H1 (cell line): ENCODE measurements around the gene TBC1D9. TPM values are rescaled to one million over a fixed set of nuclear protein-coding genes. Genes with fewer than 3 reads are reported as not detected.

Experiments
- CTCF ChIA-PET: fragments of 300-600 bp; sonication (Branson Sonifier 250); formaldehyde crosslinking; loops from one replicate; lab custom pipeline; 2021; ENCODE audit not compliant: partially characterized antibody; lab: Charles Lee
- POLR2A ChIA-PET: fragments of 300-600 bp; sonication (Branson Sonifier 250); formaldehyde crosslinking; loops from one replicate; lab custom pipeline; 2021; ENCODE audit warnings: inconsistent platforms; ENCODE audit not compliant: partially characterized antibody; lab: Charles Lee
- DNase-seq, 2 experiments: peaks; one replicate each; pipeline versions ENCODE4 v3.0.0 to v3.0.0-alpha.2; 2010 to 2022; ENCODE audit warnings: low spot score in 2 of 2, low read depth in 1 of 2, mixed read lengths in 1 of 2
- FAIRE-seq: peaks from 2 replicates; lab custom pipeline; 2011; peaks lifted over from hg19 to GRCh38; lab: Jason Lieb, UNC
- H2AFZ ChIP-seq: 2 replicates; pipeline ENCODE4 v1.8.1; 2012; ENCODE audit warnings: low read length, inconsistent platforms
- H2AK5ac ChIP-seq: 2 replicates; pipeline ENCODE4 v1.6.1; 2013; ENCODE audit warnings: low read depth, low read length
- H2BK120ac ChIP-seq: replicated peaks from 2 replicates; pipeline ENCODE3; 2013; ENCODE audit warnings: low read depth, low read length, inconsistent platforms
- H2BK12ac ChIP-seq: 2 replicates; pipeline ENCODE4 v1.6.1; 2013; ENCODE audit warnings: low read depth, low read length
- H2BK15ac ChIP-seq: 2 replicates; pipeline ENCODE4 v1.6.1; 2013; ENCODE audit warnings: low read length
- H2BK20ac ChIP-seq: 2 replicates; pipeline ENCODE4 v1.6.1; 2013; ENCODE audit warnings: low read length
- H2BK5ac ChIP-seq: 2 replicates; pipeline ENCODE4 v1.6.1; 2013; ENCODE audit warnings: low read depth, low read length
- H3K14ac ChIP-seq: 2 replicates; pipeline ENCODE4 v1.6.1; 2013; ENCODE audit warnings: inconsistent platforms; ENCODE audit not compliant: insufficient read length
- H3K18ac ChIP-seq: 2 replicates; pipeline ENCODE4 v1.6.1; 2013; ENCODE audit warnings: low read length; ENCODE audit errors: extremely low read depth
- H3K23ac ChIP-seq: 2 replicates; pipeline ENCODE4 v1.6.1; 2013; ENCODE audit warnings: inconsistent platforms; ENCODE audit not compliant: insufficient read length
- H3K23me2 ChIP-seq: 2 replicates; pipeline ENCODE4 v1.6.1; 2013; ENCODE audit warnings: low read depth, low read length
- H3K27ac ChIP-seq: 2 replicates; pipeline ENCODE4 v1.6.1; 2011; ENCODE audit warnings: low read depth, low read length, inconsistent platforms
- H3K27me3 ChIP-seq, 4 experiments: replicated peaks in 1 of 4; 1 replicate in 1 of 4; 2 replicates in 3 of 4; pipeline versions ENCODE4 v1.6.1 to v1.8.1; 2011 to 2013; ENCODE audit warnings: low read length in 3 of 4, mild to moderate bottlenecking in 3 of 4, inconsistent platforms in 2 of 4, mixed read lengths in 2 of 4, moderate library complexity in 1 of 4; ENCODE audit not compliant: control insufficient read depth in 3 of 4, insufficient read depth in 3 of 4; ENCODE audit errors: extremely low read depth in 1 of 4
- H3K36me3 ChIP-seq, 4 experiments: 2 replicates each; pipeline versions ENCODE4 v1.6.1 to v1.8.1; 2011 to 2013; ENCODE audit warnings: mild to moderate bottlenecking in 4 of 4, low read length in 3 of 4, moderate library complexity in 2 of 4, control low read depth in 1 of 4, inconsistent platforms in 1 of 4; ENCODE audit not compliant: insufficient read depth in 4 of 4, control insufficient read depth in 2 of 4
- H3K4ac ChIP-seq: replicated peaks from 2 replicates; pipeline ENCODE3; 2013; ENCODE audit warnings: low read length, low read depth, mixed read lengths, inconsistent platforms; ENCODE audit not compliant: insufficient read length
- H3K4me1 ChIP-seq, 4 experiments: replicated peaks in 1 of 4; 1 replicate in 1 of 4; 2 replicates in 3 of 4; pipeline versions ENCODE4 v1.6.1 to v1.8.1; 2011 to 2013; ENCODE audit warnings: low read length in 3 of 4, inconsistent platforms in 2 of 4, mixed read lengths in 1 of 4; ENCODE audit not compliant: insufficient read depth in 4 of 4, control insufficient read depth in 3 of 4
- H3K4me2 ChIP-seq, 2 experiments: 2 replicates each; pipeline versions ENCODE4 v1.6.1 to v1.8.1; 2011 to 2013; ENCODE audit warnings: low read depth in 2 of 2, low read length in 2 of 2, control low read depth in 1 of 2, inconsistent platforms in 1 of 2, mild to moderate bottlenecking in 1 of 2; ENCODE audit not compliant: insufficient read depth in 1 of 2
- H3K4me3 ChIP-seq, 4 experiments: fragments of 200-600, 300-600 bp in 1 of 4; sonication (generic), shearing (Covaris generic), sonication (Bioruptor Twin) in 1 of 4; 2 replicates each; pipeline versions ENCODE4 v1.5.1 to v1.8.1; 2011 to 2016; ENCODE audit warnings: low read length in 4 of 4, low read depth in 3 of 4, control low read depth in 2 of 4, inconsistent platforms in 2 of 4, mild to moderate bottlenecking in 2 of 4, mixed read lengths in 1 of 4, moderate library complexity in 1 of 4; ENCODE audit not compliant: insufficient read depth in 2 of 4; ENCODE audit errors: extremely low read depth in 1 of 4
- H3K56ac ChIP-seq: replicated peaks from 2 replicates; pipeline ENCODE3; 2013; ENCODE audit warnings: low read depth, mild to moderate bottlenecking, mixed read lengths, low read length, inconsistent platforms; ENCODE audit not compliant: insufficient read length
- H3K79me1 ChIP-seq: 2 replicates; pipeline ENCODE4 v1.6.1; 2013; ENCODE audit warnings: low read depth, low read length, control low read depth
- H3K79me2 ChIP-seq, 2 experiments: 2 replicates each; pipeline versions ENCODE4 v1.6.1 to v1.8.1; 2012 to 2013; ENCODE audit warnings: low read length in 2 of 2, mild to moderate bottlenecking in 2 of 2, inconsistent platforms in 1 of 2; ENCODE audit not compliant: insufficient read depth in 2 of 2, control insufficient read depth in 1 of 2
- H3K9ac ChIP-seq, 4 experiments: replicated peaks in 1 of 4; 1 replicate in 1 of 4; 2 replicates in 3 of 4; pipeline versions ENCODE4 v1.6.1 to v1.8.1; 2011 to 2013; ENCODE audit warnings: low read depth in 3 of 4, low read length in 3 of 4, control low read depth in 2 of 4, mild to moderate bottlenecking in 2 of 4, moderate library complexity in 2 of 4, inconsistent platforms in 1 of 4; ENCODE audit errors: extremely low read depth in 1 of 4
- H3K9me3 ChIP-seq, 2 experiments: 2 replicates each; pipeline versions ENCODE4 v1.6.1 to v1.8.1; 2012 to 2013; ENCODE audit warnings: mild to moderate bottlenecking in 2 of 2, moderate library complexity in 2 of 2, control low read depth in 1 of 2, inconsistent platforms in 1 of 2, low read depth in 1 of 2, low read length in 1 of 2, mixed read lengths in 1 of 2; ENCODE audit not compliant: insufficient read depth in 2 of 2
- H4K20me1 ChIP-seq, 2 experiments: replicated peaks in 1 of 2; 2 replicates each; pipeline versions ENCODE3 to v1.8.1; 2011 to 2013; ENCODE audit warnings: inconsistent platforms in 2 of 2, low read length in 2 of 2, mild to moderate bottlenecking in 1 of 2; ENCODE audit not compliant: insufficient read depth in 2 of 2, control insufficient read depth in 1 of 2
- H4K5ac ChIP-seq: 2 replicates; pipeline ENCODE4 v1.6.1; 2013; ENCODE audit warnings: low read length, low read depth, mixed read lengths, inconsistent platforms; ENCODE audit not compliant: insufficient read length
- H4K8ac ChIP-seq: 2 replicates; pipeline ENCODE4 v1.8.0; 2013; ENCODE audit warnings: mild to moderate bottlenecking, moderate library complexity, low read length, inconsistent platforms; ENCODE audit not compliant: insufficient read depth; ENCODE audit errors: extremely low read depth
- H4K91ac ChIP-seq: replicated peaks from 2 replicates; pipeline ENCODE3; 2013; ENCODE audit warnings: low read length, mixed read lengths, inconsistent platforms; ENCODE audit not compliant: insufficient read length
- ATF3 ChIP-seq: IDR thresholded peaks from 2 replicates; pipeline ENCODE4 v1.6.1; 2011; ENCODE audit warnings: low read depth, mild to moderate bottlenecking, low read length; ENCODE audit not compliant: insufficient read depth
- BACH1 ChIP-seq: IDR thresholded peaks from 2 replicates; pipeline ENCODE4 v1.6.1; 2012; ENCODE audit warnings: low read length, improper control_type of control experiment
- CBX8 ChIP-seq: fragments of 300-800, 300-1000 bp; sonication (generic); IDR thresholded peaks from 2 replicates; pipeline ENCODE4 v1.7.1; 2016; ENCODE audit warnings: low read depth, low read length, borderline replicate concordance
- CHD2 ChIP-seq: IDR thresholded peaks from 2 replicates; pipeline ENCODE4 v1.6.1; 2012; ENCODE audit warnings: low read length, improper control_type of control experiment
- E2F6 ChIP-seq: IDR thresholded peaks from 2 replicates; pipeline ENCODE4 v1.6.1; 2012; ENCODE audit warnings: inconsistent platforms
- JUN ChIP-seq: IDR thresholded peaks from 2 replicates; pipeline ENCODE4 v1.6.1; 2011; ENCODE audit warnings: low read depth, mild to moderate bottlenecking, improper control_type of control experiment, low read length
- KDM1A ChIP-seq: fragments of 200-600, 300-600 bp; sonication (generic); IDR thresholded peaks from 2 replicates; pipeline ENCODE4 v1.7.1; 2016; ENCODE audit warnings: mild to moderate bottlenecking, low read length, borderline replicate concordance
- PHF8 ChIP-seq: fragments of 200-600 bp; sonication (generic); conservative IDR thresholded peaks from 2 replicates; pipeline ENCODE4 v1.7.1; 2012; ENCODE audit warnings: low read depth, mild to moderate bottlenecking, inconsistent platforms, low read length, moderate library complexity
- POLR2A ChIP-seq, 2 experiments: IDR thresholded peaks; 1 replicate in 1 of 2; 2 replicates in 1 of 2; pipeline ENCODE4 v1.6.1; 2011; ENCODE audit warnings: low read depth in 2 of 2, low read length in 2 of 2, mild to moderate bottlenecking in 2 of 2; ENCODE audit errors: control extremely low read depth in 1 of 2
- POLR2AphosphoS5 ChIP-seq: IDR thresholded peaks from 2 replicates; pipeline ENCODE4 v1.6.1; 2011; ENCODE audit warnings: low read depth, low read length
- RNF2 ChIP-seq: fragments of 200-900, 300-1000 bp; sonication (generic); IDR thresholded peaks from 2 replicates; pipeline ENCODE4 v1.7.1; 2016; ENCODE audit warnings: borderline replicate concordance, low read depth, mild to moderate bottlenecking, antibody characterized with exemption, low read length; ENCODE audit not compliant: poor library complexity, severe bottlenecking; ENCODE audit errors: missing control alignments
- RXRA ChIP-seq: IDR thresholded peaks from 2 replicates; pipeline ENCODE4 v1.6.1; 2011; ENCODE audit warnings: low read depth, mild to moderate bottlenecking, low read length, moderate library complexity; ENCODE audit not compliant: insufficient read depth
- SIRT6 ChIP-seq: IDR thresholded peaks from one replicate; pipeline ENCODE4 v1.7.1; 2012; ENCODE audit warnings: low read length, inconsistent platforms
- SP1 ChIP-seq: IDR thresholded peaks from 2 replicates; pipeline ENCODE4 v1.6.1; 2011; ENCODE audit warnings: low read depth, low read length
- SRF ChIP-seq: IDR thresholded peaks from 2 replicates; pipeline ENCODE4 v1.6.1; 2011; ENCODE audit warnings: mild to moderate bottlenecking, low read depth, low read length, moderate library complexity
- WGBS, 2 experiments: shearing (Covaris generic) in 1 of 2; methylation state at CpG; one replicate each; pipeline versions ENCODE4 v1.1.6 to v1.1.7; 2013 to 2015; ENCODE audit warnings: low lambda C conversion rate in 2 of 2, mixed read lengths in 2 of 2, inconsistent platforms in 1 of 2, low coverage in 1 of 2, missing lambda C conversion rate in 1 of 2; ENCODE audit not compliant: insufficient replicate concordance in 2 of 2, insufficient coverage in 1 of 2, insufficient read length in 1 of 2; ENCODE audit errors: extremely low coverage in 1 of 2, missing lambda C conversion rate in 1 of 2; 5-methylcytosine and 5-hydroxymethylcytosine counted together
- polyA plus RNA-seq, 7 experiments: library from polyadenylated mRNA; depleted of rRNA in 3 of 7; stranded (reverse) in 5 of 7; unstranded in 2 of 7; fragments of >200 nt in 5 of 7; fragments of 200-250 nt in 2 of 7; gene quantifications; 1 replicate in 5 of 7; 2 replicates in 1 of 7; 4 replicates in 1 of 7; pipeline versions ENCODE4 v1.2.1 to v1.2.3, GENCODE V29; 2011 to 2013; ENCODE audit warnings: missing spikeins in 2 of 7, mixed read lengths in 2 of 7
- total RNA-seq: library from RNA; stranded (reverse); fragmentation: NEBNext Ultra II Directional; extraction: Animal tissue kit (Norgen Biotek cat#: 25700); gene quantifications from 2 replicates; pipeline ENCODE4 v1.2.1, GENCODE V29; 2021

Gene TBC1D9
- total and polyA plus RNA-seq, 2 of the 8 experiments (the other 6 are each of a cell fraction or from before 2014, with no cell fraction given), result 0.94 to 1.0 TPM

- Histone ChIP-seq H3K36me3 (no peaks in the 10 kb centered on the region), H4K5ac (no peak overlapping the region), H2BK15ac (no peak overlapping the region), H3K56ac (no peak overlapping the region), H3K23me2 (no peaks in the 10 kb centered on the region), H2BK20ac (no peak overlapping the region), H2AFZ (no peak overlapping the region), H2AK5ac (no peak overlapping the region), H3K23ac (no peak overlapping the region), H2BK12ac (no peak overlapping the region), H3K27me3 (no peaks in the 10 kb centered on the region), H2BK5ac (no peak overlapping the region), H3K9ac (no peak overlapping the region), H3K4me1 (no peaks in the 10 kb centered on the region), H2BK120ac (no peak overlapping the region), H3K4ac (no peak overlapping the region), H3K27ac (no peak overlapping the region), H4K91ac (no peak overlapping the region), H3K4me2 (no peak overlapping the region), H3K79me1 (no peaks in the 10 kb centered on the region), H4K20me1 (no peaks in the 10 kb centered on the region), H3K14ac (no peak overlapping the region), H3K4me3 (no peak overlapping the region), H3K9me3 (no peaks in the 10 kb centered on the region; a peak in 1 of 4 replicates), H3K18ac (no peak overlapping the region), H3K79me2 (no peaks in the 10 kb centered on the region), H4K8ac (no peak overlapping the region)
- 93% methylated on average over 2 of the region's 2 CpGs; no CpG with 5 or more reads in 1 of the 2 experiments for WGBS, 2 experiments
- no peak for DNase-seq
- FAIRE-seq, result no peak
- POLR2A ChIA-PET, result no interaction called here
- CTCF ChIA-PET, result no interaction called here
- TF ChIP-seq CBX8 (no peak), POLR2A (IDR thresholded peaks at IDR 0.05; ENCODE audit: control extremely low read depth in 1 of 2, low read depth in 2 of 2, low read length in 2 of 2) (no peak), E2F6 (no peak), POLR2AphosphoS5 (no peak), RNF2 (no peak), PHF8 (no peak), RXRA (no peak), CHD2 (no peak), SRF (no peak), KDM1A (no peak), JUN (no peak), SIRT6 (no peak), ATF3 (no peak), SP1 (no peak), BACH1 (no peak)
Observed at GRCh38 chr4:140777894-140778293, 21.7 kb upstream of the TBC1D9 start.
